Stimulated activated CD4-positive, alpha-beta T cell treated with anti-CD3 and anti-CD28 coated beads, Interleukin-12 subunit alpha, Interleukin-12 subunit beta, amount 100 ng/mL, for 4 hours (primary cell): ENCODE data around the gene TCIRG1.

ENCODE experiments used
- DNase-seq: peaks from one replicate; pipeline ENCODE4 v3.0.0-alpha.2; 2020

Gene TCIRG1

DNA sequence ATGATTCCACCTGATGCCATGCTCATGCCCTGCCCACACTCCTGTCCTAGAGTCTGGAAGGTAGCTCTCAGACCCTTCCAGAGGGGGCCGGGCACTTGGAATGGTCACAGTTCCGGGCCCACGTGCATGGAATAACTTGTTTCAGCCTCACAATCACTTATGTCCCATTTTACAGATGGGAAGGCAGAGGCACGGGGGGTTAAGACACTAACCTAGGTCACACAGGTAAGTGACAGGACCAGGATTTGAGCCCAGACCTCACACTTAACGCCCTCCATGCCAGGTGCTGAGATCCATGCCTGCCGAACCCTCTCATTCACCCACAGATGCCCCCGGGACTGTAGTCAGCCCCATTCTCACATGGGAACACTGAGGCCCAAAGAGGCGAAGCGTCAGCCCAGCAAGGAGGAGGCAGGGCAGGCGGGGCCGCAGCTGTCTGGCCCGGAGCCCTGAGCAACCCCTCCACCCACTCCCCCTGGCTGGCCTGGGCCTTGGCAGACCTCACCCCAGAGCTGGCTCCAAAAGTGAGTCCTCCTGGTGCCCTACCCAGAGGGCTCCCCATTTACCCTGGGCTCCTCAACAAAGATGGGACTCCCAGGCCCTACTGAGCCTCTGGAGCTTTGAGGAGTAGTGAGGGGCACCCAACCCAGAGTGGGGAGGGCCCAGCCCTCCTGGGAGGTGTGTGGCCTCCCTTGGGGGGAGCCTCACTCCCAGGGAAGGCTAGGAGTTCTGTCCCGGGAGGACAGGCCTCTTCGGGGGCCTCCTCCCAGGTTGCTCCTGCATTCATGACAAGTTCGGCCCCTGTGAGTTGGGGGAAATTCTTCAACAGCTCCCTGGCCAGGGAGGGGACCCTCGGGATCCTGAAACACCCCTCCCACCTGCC, 31.1 kb upstream of the TCIRG1 start:
- DNase-seq, result no peak

DNA sequence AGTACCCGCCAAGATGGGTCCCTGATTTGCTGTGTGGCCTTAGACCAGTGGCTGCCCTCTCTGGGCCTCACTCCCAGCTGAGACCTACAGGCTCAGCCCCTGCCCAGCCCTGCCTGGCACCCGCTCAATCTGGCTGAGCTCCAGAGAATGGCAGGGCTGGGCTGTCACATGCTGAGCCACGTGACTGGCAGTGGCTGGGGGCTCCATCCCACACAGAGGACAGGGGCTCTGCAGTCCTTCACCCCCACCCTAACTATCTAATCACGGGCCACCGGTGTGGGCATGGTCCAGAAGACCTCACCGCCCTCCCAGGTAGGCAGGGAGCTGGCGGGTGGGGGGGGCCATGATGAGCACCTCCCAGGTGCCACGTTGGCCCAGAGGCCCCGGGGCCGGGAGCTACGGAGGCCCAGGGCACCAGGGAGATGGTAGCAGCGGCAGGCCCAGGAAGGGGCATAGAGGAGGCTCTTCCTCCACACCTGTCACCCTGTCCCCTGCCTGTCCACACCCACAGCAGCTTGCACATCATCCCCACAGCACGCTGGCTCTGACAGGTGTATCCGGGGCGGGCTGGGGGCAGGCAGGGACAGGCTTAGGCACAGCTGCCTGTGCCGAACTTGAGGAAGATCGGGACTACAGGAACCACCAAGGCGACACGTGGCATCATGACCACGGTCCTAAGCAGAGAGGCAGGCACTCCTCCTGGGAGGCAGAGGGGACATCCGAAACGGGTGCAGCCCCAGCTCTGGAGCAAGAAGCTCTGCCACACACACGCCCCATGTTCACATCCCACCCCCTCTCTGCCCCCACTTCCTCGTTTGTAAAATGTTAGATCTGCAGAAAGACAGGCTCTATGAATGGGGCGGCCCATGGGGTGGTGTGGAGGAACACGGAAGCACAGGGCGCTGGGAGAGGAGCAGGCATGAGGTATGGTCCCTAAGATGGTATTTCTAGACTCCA, 30.2 kb upstream of the TCIRG1 start:
- DNase-seq, result no peak

DNA sequence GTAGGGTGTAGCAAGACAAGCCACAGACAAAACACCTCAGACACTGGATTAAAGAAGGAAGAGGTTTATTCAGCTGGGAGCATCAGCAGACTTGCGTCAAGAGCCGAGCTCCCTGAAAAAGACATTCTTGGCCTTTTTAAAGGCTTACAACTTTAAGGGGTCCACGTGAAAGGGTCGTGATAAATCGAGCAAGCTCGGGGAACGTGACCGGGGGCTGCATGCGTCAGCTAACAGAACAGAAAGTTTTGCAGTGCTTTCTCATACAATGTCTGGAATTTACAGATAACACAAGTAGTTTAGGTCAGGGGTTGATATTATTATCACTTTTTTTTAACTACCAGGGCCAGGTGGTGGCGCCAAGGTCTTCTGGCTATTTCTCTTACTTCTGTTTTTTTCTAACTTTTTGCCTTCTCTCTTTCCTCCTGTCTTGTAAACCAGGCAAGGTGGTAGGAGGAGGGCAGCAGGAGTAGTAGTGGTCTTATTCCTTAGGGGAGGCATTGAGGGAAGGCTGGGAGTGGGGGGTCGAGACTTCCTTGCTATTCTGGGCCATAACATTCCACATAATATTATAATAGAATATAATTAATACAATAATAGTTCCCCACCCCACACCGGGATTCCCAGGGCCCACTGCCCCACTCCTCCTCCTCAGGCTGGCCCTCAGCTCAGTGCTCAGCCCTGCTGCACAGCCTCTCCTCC, 29.3 kb upstream of the TCIRG1 start:
- no peak for DNase-seq

DNA sequence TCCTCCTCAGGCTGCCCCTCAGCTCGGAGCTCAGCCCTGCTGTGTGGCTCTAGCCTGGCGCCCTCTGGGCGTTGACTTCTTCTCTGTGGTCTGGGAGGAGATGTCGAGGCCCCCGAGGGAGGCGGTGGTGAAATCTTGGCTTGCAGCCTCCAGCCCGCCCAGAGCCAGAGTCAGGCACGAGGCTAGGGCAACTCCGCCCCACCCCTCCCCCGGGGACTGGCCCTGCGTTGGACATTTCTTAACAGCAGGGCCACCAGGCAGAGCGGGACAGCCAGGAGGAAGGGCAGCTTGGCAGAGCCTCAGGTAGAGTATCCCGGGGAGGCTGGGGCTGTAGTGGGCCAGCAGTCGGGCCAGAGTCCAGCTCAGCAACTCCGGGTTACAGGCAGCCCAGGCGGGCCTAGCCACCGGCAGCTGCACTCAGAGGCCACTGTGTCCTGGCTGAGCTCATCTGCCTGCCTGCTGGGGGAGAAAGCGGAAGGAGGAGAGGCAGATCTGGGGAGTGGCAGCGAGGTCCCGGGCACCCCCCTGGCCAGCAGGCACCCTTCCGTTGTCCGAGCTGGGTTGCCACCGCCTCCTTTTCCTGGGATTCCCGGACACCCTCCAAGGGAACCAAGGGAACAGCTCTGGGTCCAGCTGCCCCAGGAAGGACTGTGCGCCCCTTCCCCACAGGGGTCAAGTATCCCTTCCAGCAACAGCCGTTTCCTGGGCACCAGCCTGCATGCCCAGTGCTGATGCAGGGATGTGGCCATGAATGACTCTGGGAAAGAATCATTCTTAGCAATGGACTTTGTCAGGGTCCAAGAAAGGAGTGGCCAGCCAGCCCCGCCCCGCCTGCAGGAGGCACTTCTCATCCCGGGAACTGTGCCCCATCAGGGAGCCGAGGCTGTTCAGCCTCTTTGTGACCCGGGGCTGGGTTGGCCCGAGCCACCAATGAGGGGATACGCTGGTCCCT, 28.5 kb upstream of the TCIRG1 start, which contains the start of gene ALDH3B1:
Gene ALDH3B1 (plus strand): TSS at position 238 of the 952 bp plus-strand sequence. CDS start 4,971 bp downstream, outside the sequence.
- no peak for DNase-seq

DNA sequence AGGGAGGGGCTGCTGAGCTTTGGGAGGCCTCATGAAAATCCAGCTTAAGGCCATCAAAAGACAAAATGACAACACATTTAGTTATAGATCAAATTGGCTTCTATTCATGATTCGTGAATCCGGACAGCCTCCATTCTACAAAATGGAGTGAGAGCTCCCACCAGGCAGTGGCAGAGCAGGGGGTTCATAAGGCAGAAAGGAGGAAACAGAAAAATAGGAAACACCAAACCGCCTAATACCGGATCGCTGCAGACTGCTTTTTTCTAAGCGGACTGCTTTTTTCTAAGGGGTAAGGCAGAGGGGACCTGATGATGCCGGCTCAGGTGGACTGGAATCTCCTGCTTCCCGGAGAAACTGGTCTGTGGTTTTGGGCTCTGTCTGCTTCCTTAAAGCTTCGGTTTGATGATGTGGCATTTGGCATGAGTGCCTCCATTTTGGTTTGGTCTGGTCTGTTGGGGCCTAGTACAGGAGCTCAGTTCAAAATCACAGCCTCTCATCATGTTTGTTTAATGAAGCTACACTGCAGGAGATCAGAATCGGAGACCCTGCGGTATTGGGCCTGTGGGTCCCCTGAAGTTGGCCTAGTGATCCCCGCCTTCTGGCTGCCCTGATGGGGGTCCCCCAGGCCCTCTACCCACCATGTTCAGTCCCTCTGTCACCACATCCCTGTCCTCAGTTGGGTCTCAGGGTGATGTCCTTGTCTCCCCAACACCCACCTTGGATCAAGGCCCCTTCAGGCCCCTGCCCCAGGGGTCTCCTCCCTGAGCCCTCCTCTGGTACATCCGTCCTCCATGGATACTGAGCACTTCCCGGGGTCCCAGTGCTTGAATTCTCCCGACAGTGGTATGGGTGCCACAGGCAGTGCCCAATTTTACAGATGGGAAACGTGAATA, 27.5 kb upstream of the TCIRG1 start:
- no peak for DNase-seq

DNA sequence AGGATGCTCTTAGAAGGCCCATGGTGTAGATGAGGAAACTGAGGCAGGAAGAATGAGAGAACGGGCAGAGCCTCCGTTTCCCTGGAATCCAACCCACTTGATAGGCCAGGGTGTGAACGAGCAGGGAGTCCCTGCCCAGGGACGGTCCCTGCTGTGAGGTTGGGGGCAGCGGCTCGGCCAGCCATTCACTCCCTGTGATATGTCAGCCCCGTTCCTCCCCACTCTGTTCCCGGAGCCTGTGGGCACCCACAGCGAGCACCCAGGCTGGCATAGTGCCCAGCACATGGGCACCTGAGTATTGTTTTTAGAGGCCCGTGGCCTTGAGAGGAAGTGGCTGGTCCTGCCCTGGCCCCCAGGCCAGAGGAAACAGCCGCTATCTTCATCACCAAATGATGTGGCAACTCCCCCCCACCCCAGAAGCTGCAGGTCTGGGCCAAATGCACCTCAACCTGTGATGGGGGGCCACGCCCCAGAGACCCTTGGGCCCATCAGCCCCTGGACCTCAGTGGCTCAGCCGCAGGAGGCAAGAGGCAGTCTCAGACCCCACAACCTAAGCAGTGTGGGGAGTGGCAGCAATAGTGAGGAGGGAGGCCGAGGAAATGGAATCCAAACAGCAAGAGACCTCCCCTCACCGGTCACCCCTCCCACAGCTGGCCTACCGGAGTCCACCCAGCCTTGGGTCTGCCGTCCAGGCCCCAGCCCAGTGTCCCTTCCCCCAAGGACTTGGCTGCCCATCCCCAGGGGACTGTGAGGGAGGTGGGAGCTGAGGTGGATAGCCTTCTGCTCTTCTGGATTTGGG, 26.6 kb upstream of the TCIRG1 start:
- DNase-seq, result no peak

DNA sequence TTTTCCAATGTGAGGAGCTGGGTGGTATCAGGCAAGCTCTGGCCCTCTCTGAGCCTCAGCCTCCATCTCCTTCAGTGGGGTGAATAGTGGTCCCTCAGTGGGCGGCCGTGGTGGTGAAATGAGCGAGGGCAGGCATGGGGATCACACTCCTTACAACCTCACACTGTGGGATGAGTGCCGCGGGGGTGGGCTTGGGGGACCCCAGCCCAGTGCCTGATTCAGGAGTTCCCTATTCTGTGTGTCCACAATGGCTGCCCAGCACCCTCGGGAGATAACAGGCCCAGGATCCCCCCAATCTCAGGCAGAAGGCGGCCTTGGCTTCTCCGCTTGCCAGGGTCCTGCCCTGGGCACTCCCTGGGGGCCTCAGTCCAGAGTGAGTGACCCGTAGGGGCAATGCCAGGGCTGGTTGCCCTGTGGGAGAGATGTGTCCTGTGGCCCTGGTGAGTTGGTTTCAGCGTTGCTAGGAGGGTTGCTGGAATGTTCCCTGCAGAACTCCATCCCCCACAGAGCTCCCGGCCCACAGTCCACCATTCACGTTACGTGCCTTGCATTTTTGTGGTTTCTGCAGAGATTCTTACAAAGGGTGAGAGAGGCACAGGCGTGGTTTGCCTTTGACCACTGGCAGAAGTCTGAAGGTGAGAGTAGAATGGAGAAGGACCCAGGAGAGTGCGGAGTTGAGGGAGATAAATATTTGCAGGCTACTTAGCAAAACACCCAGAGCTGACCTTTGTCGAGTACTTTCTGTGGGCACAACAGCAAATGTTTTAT, 25.8 kb upstream of the TCIRG1 start:
- DNase-seq, result no peak

DNA sequence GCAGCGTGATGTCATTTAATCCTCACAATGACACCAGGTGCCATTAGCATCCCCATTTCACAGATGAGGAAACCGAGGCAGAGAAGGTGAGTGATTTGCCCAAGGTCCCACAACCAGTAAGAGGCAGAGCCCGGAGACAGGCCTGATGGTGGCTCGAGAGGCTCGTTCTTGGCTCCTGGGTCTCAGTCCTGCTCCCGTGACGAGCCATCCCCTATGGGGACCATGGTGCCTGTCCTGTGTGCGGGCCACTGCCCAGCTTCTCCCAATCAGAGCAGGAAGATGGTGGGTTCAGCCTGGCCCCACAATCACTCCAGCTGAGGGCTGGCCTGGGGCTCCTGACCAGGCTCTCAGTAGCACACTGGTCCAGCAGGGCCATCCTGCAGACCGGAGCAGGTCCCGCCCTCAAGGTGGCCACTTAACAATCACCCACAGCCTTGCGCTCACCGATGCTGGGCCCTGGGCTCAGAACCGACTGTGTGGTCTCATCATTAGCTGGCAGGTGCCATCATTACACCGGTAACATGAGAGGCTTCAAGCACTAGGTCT, 25.1 kb upstream of the TCIRG1 start:
- DNase-seq, result no peak

DNA sequence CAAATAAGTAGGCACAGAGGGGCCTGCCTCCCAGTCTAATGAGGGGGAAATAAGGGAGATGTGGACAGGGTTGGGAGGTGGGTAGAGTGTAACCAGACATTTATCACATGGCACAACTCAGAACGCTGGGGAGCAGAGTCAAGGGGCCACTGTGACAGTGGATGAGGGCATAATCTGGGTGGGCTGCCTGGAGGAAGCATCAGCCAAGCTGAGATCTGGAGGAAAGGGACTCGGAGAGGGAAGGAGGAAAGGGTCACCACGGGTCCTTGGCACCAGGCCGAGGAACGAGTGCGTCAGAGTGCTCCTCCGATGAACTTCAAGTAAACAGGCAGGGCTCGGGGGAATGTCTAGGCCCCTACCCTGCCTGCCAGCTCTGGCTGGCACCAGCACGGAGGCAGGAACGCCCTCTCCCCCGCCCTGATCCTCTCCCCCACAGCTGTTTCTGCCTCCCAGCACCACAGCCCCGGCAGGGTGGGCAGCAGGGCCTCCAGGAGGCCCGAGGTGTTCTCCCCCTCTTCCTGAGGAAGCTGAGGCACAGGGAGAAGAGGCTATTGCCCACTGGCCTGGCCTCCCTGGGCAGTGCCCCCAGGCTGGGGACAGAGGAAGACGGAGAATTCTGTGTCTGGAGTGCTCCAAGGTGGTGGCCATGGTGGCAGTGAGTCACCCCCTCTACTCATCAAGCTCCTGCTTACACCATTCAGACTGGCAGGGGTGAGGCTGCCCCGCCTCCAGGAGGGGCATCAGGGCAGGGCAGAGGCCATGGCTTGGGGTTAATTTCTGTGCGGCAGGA, 24.5 kb upstream of the TCIRG1 start:
- DNase-seq, result no peak

DNA sequence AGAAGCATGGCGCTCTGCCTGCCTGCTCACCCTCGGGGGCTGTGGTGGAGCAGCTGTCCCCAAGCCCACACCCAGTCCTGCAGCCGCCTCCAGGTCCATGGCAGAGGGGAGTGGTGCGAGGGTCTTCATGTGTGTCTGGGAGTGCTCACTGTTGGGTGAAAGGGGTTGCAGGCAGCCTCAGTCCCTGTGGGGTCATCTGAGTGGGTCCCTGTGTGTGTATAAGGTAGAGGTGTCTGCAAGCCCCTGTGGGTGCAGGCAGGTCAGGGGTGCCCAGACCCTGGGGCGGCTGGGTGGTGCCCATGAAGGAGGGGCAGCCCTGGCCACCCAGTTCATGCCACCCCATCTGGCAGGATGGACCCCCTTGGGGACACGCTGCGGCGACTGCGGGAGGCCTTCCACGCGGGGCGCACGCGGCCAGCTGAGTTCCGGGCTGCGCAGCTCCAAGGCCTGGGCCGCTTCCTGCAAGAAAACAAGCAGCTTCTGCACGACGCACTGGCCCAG, 23.8 kb upstream of the TCIRG1 start:
- no peak for DNase-seq

DNA sequence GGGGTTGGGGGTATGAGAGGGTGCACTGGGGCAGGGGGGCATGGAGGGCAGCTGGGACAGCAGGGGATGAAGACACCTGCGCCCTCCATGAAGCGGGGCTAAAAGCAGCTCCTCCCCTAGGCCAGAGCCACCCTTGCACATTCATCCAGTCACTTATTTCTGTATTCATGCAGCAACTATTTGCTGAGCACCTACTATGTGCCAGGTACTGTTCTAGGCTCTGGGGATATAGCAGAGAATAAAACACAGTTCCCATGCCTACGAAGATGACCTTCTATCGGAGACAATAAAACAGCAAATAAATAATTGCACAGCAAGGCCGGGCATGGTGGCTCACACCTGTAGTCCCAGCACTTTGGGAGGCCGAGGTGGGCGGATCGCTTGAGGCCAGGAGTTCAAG, 23.4 kb upstream of the TCIRG1 start:
- DNase-seq, result no peak

DNA sequence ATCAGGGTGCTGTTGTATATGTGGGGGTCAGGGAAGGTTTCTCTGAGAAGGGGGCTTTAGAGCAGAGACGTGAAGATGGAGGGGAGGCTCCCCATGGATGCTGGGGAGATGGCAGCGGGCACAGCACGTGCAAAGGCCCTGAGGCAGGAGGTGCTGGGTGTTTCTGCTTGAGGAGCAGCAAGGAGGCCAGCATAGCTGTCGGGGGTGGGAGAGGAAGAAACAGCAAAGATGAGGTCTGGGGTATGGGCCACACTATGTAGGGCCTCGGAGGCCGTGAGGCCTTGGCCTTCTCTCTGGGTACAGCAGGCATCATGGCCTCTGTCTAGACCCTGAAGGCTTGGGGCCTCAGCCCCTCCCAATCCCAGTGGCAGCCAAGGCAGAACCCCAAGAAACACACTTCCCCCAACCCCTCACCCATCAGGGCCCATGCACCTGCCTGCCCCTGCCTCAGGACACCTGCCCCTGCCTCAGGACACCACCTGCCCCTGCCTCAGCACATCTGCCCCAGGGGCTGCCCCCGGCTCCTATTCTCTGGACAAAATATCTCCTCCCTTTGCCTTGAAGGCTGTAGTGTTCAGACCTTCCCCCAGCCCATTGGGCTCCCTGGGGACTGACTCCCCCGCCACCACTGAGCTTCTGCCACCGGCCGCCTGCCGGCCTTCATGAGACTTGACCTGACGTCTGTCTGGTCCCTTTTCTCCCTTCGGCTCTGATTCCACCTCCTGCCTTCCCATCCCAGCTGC, 22.5 kb upstream of the TCIRG1 start:
- no peak for DNase-seq

DNA sequence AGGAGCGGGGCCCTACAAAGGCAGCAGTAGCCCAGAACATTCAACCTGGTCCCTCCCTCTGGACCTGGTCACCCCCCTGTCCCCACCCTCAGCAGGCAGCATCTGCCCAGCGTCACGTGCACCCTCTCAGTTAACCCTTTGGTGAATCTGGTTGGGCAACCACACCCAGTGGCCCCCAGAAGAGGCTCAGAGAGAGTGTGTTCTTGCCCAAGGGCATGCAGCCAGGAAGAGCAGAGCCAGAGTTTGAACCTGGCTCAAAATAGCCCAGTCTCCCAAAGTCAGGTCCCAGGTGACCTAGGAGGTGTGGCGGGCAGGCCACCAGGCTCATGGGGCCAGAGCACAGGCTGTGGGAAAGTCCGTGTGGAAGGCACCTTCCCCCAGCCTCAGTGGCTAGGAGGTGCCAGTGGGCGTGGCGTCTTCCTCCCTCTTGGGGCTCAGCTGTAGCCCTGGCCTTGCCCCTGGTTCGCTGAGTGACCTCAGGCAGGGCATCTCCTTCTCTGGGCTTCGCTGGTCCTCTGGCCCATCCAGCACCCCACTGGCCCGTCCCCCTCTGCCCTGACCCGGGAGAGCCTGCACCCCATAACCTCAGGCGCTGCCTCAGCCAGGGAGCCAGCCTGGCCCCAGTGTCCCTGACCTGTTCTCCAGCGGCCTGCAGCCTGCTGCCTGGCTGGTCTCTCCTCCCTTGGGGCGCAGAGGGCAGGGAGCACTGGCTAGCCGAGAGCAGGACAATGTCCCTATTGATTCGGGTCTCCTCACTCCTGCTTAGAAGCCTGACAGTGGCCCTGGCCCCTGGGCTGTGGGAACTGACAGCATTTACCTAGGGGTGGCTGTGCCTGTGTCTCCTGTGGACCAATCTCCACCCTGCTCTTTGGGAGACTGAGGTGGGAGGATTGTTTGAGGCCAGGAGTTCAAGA, 21.7 kb upstream of the TCIRG1 start:
- DNase-seq, result no peak

DNA sequence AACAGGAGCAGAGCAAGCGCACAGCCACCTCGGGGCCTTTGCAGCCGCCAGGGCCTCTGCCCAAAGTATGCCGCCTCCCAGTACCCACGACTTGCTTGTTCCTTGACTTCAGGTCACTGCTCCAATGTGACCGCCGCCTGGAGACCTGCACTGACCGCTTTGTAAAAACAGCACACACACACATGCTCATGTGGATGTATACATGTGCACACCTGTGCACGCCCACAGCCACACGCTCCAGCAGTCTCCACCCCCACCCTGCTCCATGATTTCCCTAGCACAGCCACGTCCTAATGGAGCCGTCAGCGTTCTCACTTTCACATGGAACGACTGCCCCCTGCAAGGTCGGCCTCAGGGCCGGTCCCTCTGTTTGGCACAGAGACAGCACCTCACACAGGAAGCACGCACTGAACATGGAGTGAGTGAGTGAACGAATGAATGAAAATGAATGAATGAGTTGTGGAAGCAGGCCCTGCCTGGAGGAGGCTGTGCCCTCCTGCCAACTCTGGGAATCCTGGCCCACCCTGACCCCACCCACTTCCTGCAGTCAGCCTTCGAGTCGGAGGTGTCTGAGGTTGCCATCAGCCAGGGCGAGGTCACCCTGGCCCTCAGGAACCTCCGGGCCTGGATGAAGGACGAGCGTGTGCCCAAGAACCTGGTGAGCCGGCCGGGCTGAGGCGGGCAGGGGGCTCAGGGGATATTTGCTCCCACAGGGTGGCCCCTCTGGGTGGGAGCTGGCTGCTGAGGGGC, 20.7 kb upstream of the TCIRG1 start:
- DNase-seq, result no peak

DNA sequence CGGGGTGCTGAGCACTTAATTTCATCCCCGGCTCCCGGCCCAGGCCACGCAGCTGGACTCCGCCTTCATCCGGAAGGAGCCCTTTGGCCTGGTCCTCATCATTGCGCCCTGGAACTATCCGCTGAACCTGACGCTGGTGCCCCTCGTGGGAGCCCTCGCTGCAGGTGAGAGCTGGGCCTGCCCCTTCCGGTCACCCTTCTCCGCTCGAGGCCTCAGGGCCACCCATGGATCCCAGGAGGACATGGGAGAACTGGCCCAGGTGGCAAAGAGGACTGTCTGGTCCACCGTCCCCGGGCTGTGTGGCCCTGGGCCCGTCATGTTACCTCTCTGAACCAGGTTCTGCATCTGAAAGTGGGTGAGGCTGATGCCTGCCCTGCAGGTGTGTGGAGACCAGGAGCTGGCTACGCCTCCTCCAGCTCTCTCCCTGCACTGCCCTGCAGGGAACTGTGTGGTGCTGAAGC, 20.1 kb upstream of the TCIRG1 start:
- no peak for DNase-seq
